Gastrocnemius medialis (tissue), 4 donors: Measurements from ENCODE around the gene PLAGL2. TPM values are rescaled to one million over a fixed set of nuclear protein-coding genes. Genes with fewer than 3 reads are reported as not detected.

Source experiments
- ATAC-seq, 2 donors: fragments of 150-250 bp; one replicate each; pipeline ENCODE4 v1.9.1; 2016
- DNase-seq, 2 donors: peaks; one replicate each; pipeline ENCODE4 v3.0.0-alpha.2; 2019
- H3K27ac ChIP-seq, 4 donors: fragments of 200-600 bp; sonication (generic); 1 replicate in 1 of 4; 2 replicates in 3 of 4; pipeline ENCODE4 v1.5.1; 2016 to 2018; ENCODE audit warnings: mild to moderate bottlenecking in 2 of 4, moderate library complexity in 1 of 4
- H3K27me3 ChIP-seq, 3 donors: fragments of 200-600 bp; sonication (generic) in 2 of 3; 1 replicate in 1 of 3; 2 replicates in 2 of 3; pipeline versions ENCODE4 v1.5.1 to v1.6.0; 2016 to 2019; ENCODE audit warnings: mild to moderate bottlenecking in 1 of 3, moderate library complexity in 1 of 3
- H3K36me3 ChIP-seq, 2 donors: fragments of 200-600 bp; sonication (generic) in 1 of 2; one replicate each; pipeline ENCODE4 v1.5.1; 2017 to 2018
- H3K4me1 ChIP-seq, 2 donors: fragments of 200-600 bp; sonication (generic) in 1 of 2; one replicate each; pipeline ENCODE4 v1.5.1; 2016 to 2017; ENCODE audit warnings: mild to moderate bottlenecking in 2 of 2
- H3K4me3 ChIP-seq, 4 donors: fragments of 200-600 bp; sonication (generic) in 3 of 4; 1 replicate in 1 of 4; 2 replicates in 3 of 4; pipeline ENCODE4 v1.5.1; 2016 to 2019; ENCODE audit warnings: mild to moderate bottlenecking in 2 of 4
- H3K9me3 ChIP-seq, 3 donors: fragments of 200-600 bp; sonication (generic) in 2 of 3; 1 replicate in 1 of 3; 2 replicates in 2 of 3; pipeline ENCODE4 v1.5.1; 2016 to 2019
- CTCF ChIP-seq, 5 experiments: fragments of 450-650 bp in 3 of 5; fragments of 200-600 bp in 2 of 5; sonication (generic) in 2 of 5; IDR thresholded peaks in 4 of 5; conservative IDR thresholded peaks in 1 of 5; 1 replicate in 4 of 5; 2 replicates in 1 of 5; pipeline ENCODE4 v1.5.1; 2016 to 2019; ENCODE audit warnings: antibody characterized with exemption in 5 of 5, mild to moderate bottlenecking in 3 of 5, moderate library complexity in 3 of 5
- POLR2A ChIP-seq, 2 donors: fragments of 450-650 bp; IDR thresholded peaks; one replicate each; pipeline ENCODE4 v1.6.1; 2017; ENCODE audit warnings: antibody characterized with exemption in 2 of 2, mild to moderate bottlenecking in 2 of 2, moderate library complexity in 2 of 2
- in situ Hi-C, 4 donors: fragments of 200-750 bp; cut with MboI; loops; one replicate each; pipeline versions ENCODE4 v1.15.0 to v1.8.0; 2017; ENCODE audit warnings: low sequenced_read_pairs in 4 of 4
- intact Hi-C: fragments of 100-400 bp; cut with DNase I; formaldehyde crosslinking; loops from one replicate; pipeline ENCODE4 v1.15.1; 2023; ENCODE audit warnings: low total_unique reads
- total RNA-seq, 4 donors: library from RNA; depleted of rRNA; stranded (reverse); fragments of >200 nt; gene quantifications; one replicate each; pipeline versions ENCODE4 v1.1.0 to v1.2.3, GENCODE V29; 2016

The PLAGL2 gene
- total RNA-seq, 4 donors from 2014 or later: 1.4 to 6.5 (median 5.8) TPM

DNA sequence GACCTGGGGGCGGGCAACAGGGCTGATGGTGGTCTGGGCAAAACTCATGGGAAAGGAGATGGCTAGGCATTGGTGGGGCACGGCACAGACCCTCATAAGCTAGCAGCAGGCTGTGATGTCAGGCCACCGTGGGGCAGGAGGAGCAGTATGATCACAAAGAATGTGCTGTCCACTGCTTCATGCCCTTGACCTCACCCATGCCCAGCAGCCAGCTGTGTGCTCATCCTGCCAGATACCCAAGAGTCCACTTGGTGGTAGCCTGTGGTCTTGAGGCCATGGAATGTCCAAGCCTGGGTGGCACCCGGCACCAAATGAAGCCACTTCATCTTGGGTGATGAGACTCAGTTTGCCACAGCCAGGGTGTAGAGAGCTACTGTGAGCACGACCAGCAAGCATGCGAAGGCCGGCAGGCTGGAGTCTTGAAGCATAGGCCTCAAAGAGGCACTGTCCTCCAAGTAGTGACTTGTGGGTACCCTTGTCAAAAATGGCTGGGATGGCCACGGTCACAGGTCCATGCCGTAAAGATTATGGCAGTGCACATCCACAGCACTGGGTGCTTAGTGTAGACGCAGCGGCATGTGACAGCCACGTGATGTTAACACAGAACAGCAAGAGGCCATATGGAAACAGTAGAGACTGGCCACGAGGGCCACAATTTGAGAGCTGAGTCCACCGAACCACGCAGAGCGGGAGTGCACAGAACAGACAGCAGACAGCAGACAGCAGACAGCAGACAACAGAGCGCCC, 19.0 kb downstream of the PLAGL2 start:
- ATAC-seq: no peak

GRCh38 chr20:32186506-32186905, 21.0 kb downstream of the PLAGL2 start:
- TF ChIP-seq POLR2A (IDR thresholded peaks at IDR 0.05) (no peak), CTCF (IDR thresholded peaks at IDR 0.05 in 4 of 5, conservative IDR thresholded peaks at IDR 0.05 in 1 of 5) (no peak)
- no peak for DNase-seq
- Histone ChIP-seq H3K4me1 (peaks cover 3 to 25% of the 10 kb centered on the region in 2 donors), H3K27me3 (no peaks in the 10 kb centered on the region), H3K9me3 (no peaks in the 10 kb centered on the region), H3K36me3 (no peaks in the 10 kb centered on the region), H3K4me3 (no peak overlapping the region), H3K27ac (no peak overlapping the region)
- in situ Hi-C loops: no loop called here
- ATAC-seq: no peak
- intact Hi-C loops: no loop called here

More for the DNA sequence above, 19.0 kb downstream of the PLAGL2 start:
- in situ Hi-C loops: no loop called here
- H3K27me3 ChIP-seq: no peaks in the 10 kb centered on the region
- intact Hi-C loops: no loop called here
- no peaks in the 10 kb centered on the region for H3K9me3 ChIP-seq
- H3K36me3 ChIP-seq: no peaks in the 10 kb centered on the region
- H3K4me3 ChIP-seq: no peak overlapping the region
- H3K4me1 ChIP-seq: peaks cover 13 to 38% of the 10 kb centered on the region in 2 donors
- DNase-seq: no peak
- H3K27ac ChIP-seq: no peak overlapping the region
- TF ChIP-seq POLR2A (IDR thresholded peaks at IDR 0.05) (no peak), CTCF (IDR thresholded peaks at IDR 0.05 in 4 of 5, conservative IDR thresholded peaks at IDR 0.05 in 1 of 5) (no peak)

- in situ Hi-C loops: no loop called here
- no peak for DNase-seq
- TF ChIP-seq CTCF (IDR thresholded peaks at IDR 0.05 in 4 of 5, conservative IDR thresholded peaks at IDR 0.05 in 1 of 5) (no peak), POLR2A (IDR thresholded peaks at IDR 0.05) (no peak)
- H3K27ac ChIP-seq: no peak overlapping the region
- H3K9me3 ChIP-seq: no peaks in the 10 kb centered on the region
- no peak for ATAC-seq
- peaks cover 0 to 16% of the 10 kb centered on the region in 2 donors for H3K4me1 ChIP-seq
- H3K36me3 ChIP-seq: no peaks in the 10 kb centered on the region
- intact Hi-C loops: no loop called here
- H3K4me3 ChIP-seq: no peak overlapping the region
- no peaks in the 10 kb centered on the region for H3K27me3 ChIP-seq
Measured at GRCh38 chr20:32184961-32185603, 22.5 kb downstream of the PLAGL2 start.

DNA sequence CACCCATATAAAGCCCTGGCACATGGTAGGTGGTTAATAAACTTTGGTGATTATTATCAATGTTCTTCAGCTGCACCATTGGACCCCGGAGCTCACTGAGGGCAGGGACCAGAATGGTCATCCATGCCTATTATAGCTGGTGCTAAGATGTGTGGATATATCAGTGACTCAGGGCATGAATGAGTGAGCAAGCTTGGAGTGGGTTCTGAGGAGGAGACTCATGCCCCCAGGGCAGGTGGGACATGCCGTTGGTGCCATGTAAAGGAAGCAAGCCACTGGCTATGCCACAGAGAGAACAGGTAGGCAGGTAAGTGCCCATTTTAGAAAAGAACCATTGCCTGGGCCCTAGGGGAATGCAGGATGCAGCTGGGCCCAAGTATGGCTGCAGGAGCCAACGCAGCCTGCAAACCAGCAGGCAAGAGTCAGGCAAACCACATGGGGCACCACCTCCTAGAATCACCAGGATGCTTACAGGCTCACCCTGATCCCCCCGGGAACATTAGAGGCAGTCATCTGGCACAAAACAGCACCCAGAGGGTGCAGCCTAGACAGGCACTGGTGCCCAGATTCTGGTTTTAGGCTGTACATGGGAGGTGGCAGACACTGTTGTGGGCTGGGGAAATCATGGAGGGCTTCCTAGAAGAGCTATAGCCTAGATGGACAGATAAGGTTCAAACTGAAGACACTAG, 23.5 kb downstream of the PLAGL2 start:
- no peak overlapping the region for H3K4me3 ChIP-seq
- H3K27me3 ChIP-seq: no peaks in the 10 kb centered on the region
- H3K9me3 ChIP-seq: no peaks in the 10 kb centered on the region
- ATAC-seq (no peak), DNase-seq (no peak)
- TF ChIP-seq CTCF (IDR thresholded peaks at IDR 0.05 in 4 of 5, conservative IDR thresholded peaks at IDR 0.05 in 1 of 5) (no peak), POLR2A (IDR thresholded peaks at IDR 0.05) (no peak)
- peaks cover 0 to 7% of the 10 kb centered on the region in 2 donors for H3K4me1 ChIP-seq
- in situ Hi-C loops (no loop called here), intact Hi-C loops (no loop called here)
- H3K36me3 ChIP-seq: no peaks in the 10 kb centered on the region
- no peak overlapping the region for H3K27ac ChIP-seq
